HUES64 (cell line): Measurements from ENCODE around the gene OXNAD1.
"Not testable (repeated sequence)": the region's sequence is repeated elsewhere in the genome, so short reads cannot be mapped to it uniquely, and the experiment has no call there.

Experiments used
- H3K27ac ChIP-seq: 2 replicates; pipeline ENCODE4 v1.7.0; 2013; ENCODE audit warnings: low read depth, low read length, inconsistent platforms
- H3K27me3 ChIP-seq: 2 replicates; pipeline ENCODE4 v1.6.1; 2013; ENCODE audit warnings: mild to moderate bottlenecking, low read length; ENCODE audit not compliant: insufficient read depth
- H3K36me3 ChIP-seq: 2 replicates; pipeline ENCODE4 v1.6.1; 2013; ENCODE audit warnings: mild to moderate bottlenecking, low read length; ENCODE audit not compliant: insufficient read depth
- H3K4me1 ChIP-seq: 2 replicates; pipeline ENCODE4 v1.6.1; 2013; ENCODE audit warnings: mild to moderate bottlenecking, low read length, moderate library complexity; ENCODE audit not compliant: insufficient read depth
- H3K4me3 ChIP-seq: 2 replicates; pipeline ENCODE4 v1.5.1; 2013; ENCODE audit warnings: mild to moderate bottlenecking, low read length, moderate library complexity
- H3K9ac ChIP-seq: 2 replicates; pipeline ENCODE4 v1.6.1; 2013; ENCODE audit warnings: mild to moderate bottlenecking, low read depth, low read length
- H3K9me3 ChIP-seq: 2 replicates; pipeline ENCODE4 v1.6.1; 2013; ENCODE audit warnings: low read depth, low read length; ENCODE audit not compliant: insufficient read depth
- WGBS: fragments of 150-250, 120-280 bp; methylation state at CpG from one replicate; pipeline ENCODE4 v1.1.7; 2013; ENCODE audit warnings: missing lambda C conversion rate; 5-methylcytosine and 5-hydroxymethylcytosine counted together

OXNAD1 gene

GRCh38 chr3:16305111-16305541 lies 40.1 kb downstream of the OXNAD1 start:
- Histone ChIP-seq H3K4me1 (peaks cover 44% of the 10 kb centered on the region), H3K36me3 (peaks cover 36% of the 10 kb centered on the region)
- WGBS, result 95% methylated on average over 7 of the region's 7 CpGs

GRCh38 chr3:16307832-16308531 lies 43.0 kb downstream of the OXNAD1 start:
- 93% methylated on average over 5 of the region's 5 CpGs for WGBS
- peaks cover 20% of the 10 kb centered on the region for H3K4me1 ChIP-seq
- no peaks in the 10 kb centered on the region for H3K27me3 ChIP-seq
- no peak overlapping the region for H3K9ac ChIP-seq
- H3K9me3 ChIP-seq, result no peaks in the 10 kb centered on the region
- peaks cover 46% of the 10 kb centered on the region for H3K36me3 ChIP-seq
- H3K27ac ChIP-seq, result no peak overlapping the region
- H3K4me3 ChIP-seq, result no peak overlapping the region

More at GRCh38 chr3:16305111-16305541, 40.1 kb downstream of the OXNAD1 start:
- no peak overlapping the region for H3K27ac ChIP-seq
- H3K27me3 ChIP-seq, result no peaks in the 10 kb centered on the region
- H3K4me3 ChIP-seq, result no peak overlapping the region
- H3K9ac ChIP-seq, result no peak overlapping the region
- H3K9me3 ChIP-seq, result no peaks in the 10 kb centered on the region

GRCh38 chr3:16308727-16309126 lies 43.7 kb downstream of the OXNAD1 start:
- Histone ChIP-seq H3K4me1 (peaks cover 13% of the 10 kb centered on the region), H3K9me3 (no peaks in the 10 kb centered on the region), H3K9ac (no peak overlapping the region), H3K27me3 (no peaks in the 10 kb centered on the region), H3K36me3 (peaks cover 45% of the 10 kb centered on the region), H3K27ac (no peak overlapping the region), H3K4me3 (no peak overlapping the region)
- WGBS, result no CpG with 5 or more reads among the region's 1 CpG

GRCh38 chr3:16309558-16309957 lies 44.5 kb downstream of the OXNAD1 start:
- Histone ChIP-seq H3K27me3 (no peaks in the 10 kb centered on the region), H3K4me1 (peaks cover 8% of the 10 kb centered on the region), H3K9ac (no peak overlapping the region), H3K36me3 (peaks cover 42% of the 10 kb centered on the region), H3K27ac (no peak overlapping the region), H3K9me3 (no peaks in the 10 kb centered on the region), H3K4me3 (no peak overlapping the region)
- WGBS, result 33% methylated on average over 1 of the region's 2 CpGs

- H3K36me3 ChIP-seq, result peaks cover 36% of the 10 kb centered on the region
- WGBS, result 98% methylated on average over 7 of the region's 7 CpGs
- H3K27ac ChIP-seq, result not testable (repeated sequence)
Measured at GRCh38 chr3:16310486-16310885, 45.5 kb downstream of the OXNAD1 start.

GRCh38 chr3:16311960-16312451 lies 47.0 kb downstream of the OXNAD1 start:
- 91% methylated on average over 6 of the region's 6 CpGs for WGBS
- Histone ChIP-seq H3K9me3 (no peaks in the 10 kb centered on the region), H3K4me1 (peaks cover 8% of the 10 kb centered on the region), H3K27me3 (no peaks in the 10 kb centered on the region), H3K27ac (no peak overlapping the region), H3K36me3 (peaks cover 33% of the 10 kb centered on the region), H3K4me3 (no peak overlapping the region), H3K9ac (no peak overlapping the region)

More at GRCh38 chr3:16310486-16310885, 45.5 kb downstream of the OXNAD1 start:
- not testable (repeated sequence) for H3K9me3 ChIP-seq, H3K27me3 ChIP-seq, H3K9ac ChIP-seq, H3K4me1 ChIP-seq, H3K4me3 ChIP-seq

GRCh38 chr3:16313886-16314645 lies 49.1 kb downstream of the OXNAD1 start:
- peaks cover 9% of the 10 kb centered on the region for H3K4me1 ChIP-seq
- 90% methylated on average over 5 of the region's 5 CpGs for WGBS
- no peak overlapping the region for H3K9ac ChIP-seq
- H3K27ac ChIP-seq, result no peak overlapping the region
- H3K9me3 ChIP-seq, result no peaks in the 10 kb centered on the region
- peaks cover 29% of the 10 kb centered on the region for H3K36me3 ChIP-seq
- no peaks in the 10 kb centered on the region for H3K27me3 ChIP-seq
- H3K4me3 ChIP-seq, result no peak overlapping the region

- WGBS, result 95% methylated on average over 7 of the region's 7 CpGs
- Histone ChIP-seq H3K27me3 (no peaks in the 10 kb centered on the region), H3K4me1 (peaks cover 8% of the 10 kb centered on the region; the same call in 1 of the 2 replicates), H3K36me3 (peaks cover 37% of the 10 kb centered on the region), H3K27ac (no peak overlapping the region), H3K9ac (no peak overlapping the region), H3K9me3 (no peaks in the 10 kb centered on the region), H3K4me3 (no peak overlapping the region)
Measured at GRCh38 chr3:16315623-16316022, 50.6 kb downstream of the OXNAD1 start.

GRCh38 chr3:16316396-16316795 lies 51.4 kb downstream of the OXNAD1 start:
- Histone ChIP-seq H3K36me3 (peaks cover 37% of the 10 kb centered on the region), H3K27me3 (no peaks in the 10 kb centered on the region)

GRCh38 chr3:16316847-16317560 lies 52.0 kb downstream of the OXNAD1 start:
- Histone ChIP-seq H3K27me3 (no peaks in the 10 kb centered on the region), H3K4me1 (peaks cover 4% of the 10 kb centered on the region; the same call in 1 of the 2 replicates), H3K36me3 (peaks cover 38% of the 10 kb centered on the region), H3K9me3 (no peaks in the 10 kb centered on the region), H3K9ac (no peak overlapping the region), H3K4me3 (no peak overlapping the region), H3K27ac (no peak overlapping the region)
- WGBS, result 91% methylated on average over 5 of the region's 5 CpGs

More at GRCh38 chr3:16316396-16316795, 51.4 kb downstream of the OXNAD1 start:
- peaks cover 8% of the 10 kb centered on the region; the same call in 1 of the 2 replicates for H3K4me1 ChIP-seq
- no peak overlapping the region for H3K9ac ChIP-seq
- 94% methylated on average over 3 of the region's 3 CpGs for WGBS
- no peaks in the 10 kb centered on the region for H3K9me3 ChIP-seq
- H3K27ac ChIP-seq, result no peak overlapping the region
- H3K4me3 ChIP-seq, result no peak overlapping the region

- H3K9ac ChIP-seq, result no peak overlapping the region
- H3K9me3 ChIP-seq, result no peaks in the 10 kb centered on the region
- H3K27me3 ChIP-seq, result no peaks in the 10 kb centered on the region
- WGBS, result 95% methylated on average over 6 of the region's 6 CpGs
- H3K4me1 ChIP-seq, result 0 out of 2 replicates have a peak, but pooled peaks cover 4% of the 10 kb centered on the region
- no peak overlapping the region for H3K27ac ChIP-seq
- H3K36me3 ChIP-seq, result peaks cover 37% of the 10 kb centered on the region
- no peak overlapping the region for H3K4me3 ChIP-seq
Measured at GRCh38 chr3:16317561-16317945, 52.5 kb downstream of the OXNAD1 start.
